GM13977 (cell line): ENCODE measurements around the gene HEBP1.
A peak's percentile ranks its signal among the peaks of the same experiment; 100 is the strongest.

Experiments used
- DNase-seq: peaks from one replicate; pipeline ENCODE4 v3.0.0; 2012; ENCODE audit warnings: low spot score
- CTCF ChIP-seq: IDR thresholded peaks from 2 replicates; pipeline ENCODE4 v1.5.1; 2012; ENCODE audit warnings: mild to moderate bottlenecking, control low read depth; ENCODE audit not compliant: insufficient read depth; ENCODE audit errors: extremely low read depth, missing control alignments
- in situ Hi-C: fragments of 300-500 bp; cut with MboI; formaldehyde crosslinking; loops from one replicate; pipeline ENCODE4 v1.12.0; 2022; ENCODE audit warnings: low sequenced_read_pairs, low pct_unique_long_range_greater_than_20kb, mixed read lengths, inconsistent platforms; ENCODE audit not compliant: unreplicated experiment

HEBP1 gene

GRCh38 chr12:12977231-12977630 lies 22.8 kb downstream of the HEBP1 start:
- DNase-seq = no peak
- in situ Hi-C loops = no loop called here
- no peak for TF ChIP-seq CTCF

GRCh38 chr12:12976366-12976765 lies 23.7 kb downstream of the HEBP1 start:
- no peak for DNase-seq

GRCh38 chr12:12975322-12976077 lies 24.6 kb downstream of the HEBP1 start:
- peak; percentile 32 for TF ChIP-seq CTCF
- DNase-seq = peak; percentile 26
- in situ Hi-C loops = no loop called here

More at GRCh38 chr12:12976366-12976765, 23.7 kb downstream of the HEBP1 start:
- no peak for TF ChIP-seq CTCF
- in situ Hi-C loops = no loop called here

- DNase-seq = no peak
- no peak for TF ChIP-seq CTCF
- in situ Hi-C loops = no loop called here
Measured at GRCh38 chr12:12974211-12974610, 25.9 kb downstream of the HEBP1 start.

- TF ChIP-seq CTCF = no peak
- in situ Hi-C loops = no loop called here
- DNase-seq = no peak
Measured at GRCh38 chr12:12973019-12973418, 27.0 kb downstream of the HEBP1 start.

- TF ChIP-seq CTCF = no peak
Measured at GRCh38 chr12:12965836-12966235, 34.2 kb downstream of the HEBP1 start.

More at GRCh38 chr12:12965836-12966235, 34.2 kb downstream of the HEBP1 start:
- no peak for DNase-seq
- in situ Hi-C loops = no loop called here
